ENCODE results near the gene RGS3. TPM values are rescaled to one million over a fixed set of nuclear protein-coding genes. Genes with fewer than 3 reads are reported as not detected.

The RGS3 gene
- total and polyA plus RNA-seq, 2 donors (not counting 3 experiments of a cell fraction or from before 2014, with no cell fraction given), result 356 to 416 TPM

DNA sequence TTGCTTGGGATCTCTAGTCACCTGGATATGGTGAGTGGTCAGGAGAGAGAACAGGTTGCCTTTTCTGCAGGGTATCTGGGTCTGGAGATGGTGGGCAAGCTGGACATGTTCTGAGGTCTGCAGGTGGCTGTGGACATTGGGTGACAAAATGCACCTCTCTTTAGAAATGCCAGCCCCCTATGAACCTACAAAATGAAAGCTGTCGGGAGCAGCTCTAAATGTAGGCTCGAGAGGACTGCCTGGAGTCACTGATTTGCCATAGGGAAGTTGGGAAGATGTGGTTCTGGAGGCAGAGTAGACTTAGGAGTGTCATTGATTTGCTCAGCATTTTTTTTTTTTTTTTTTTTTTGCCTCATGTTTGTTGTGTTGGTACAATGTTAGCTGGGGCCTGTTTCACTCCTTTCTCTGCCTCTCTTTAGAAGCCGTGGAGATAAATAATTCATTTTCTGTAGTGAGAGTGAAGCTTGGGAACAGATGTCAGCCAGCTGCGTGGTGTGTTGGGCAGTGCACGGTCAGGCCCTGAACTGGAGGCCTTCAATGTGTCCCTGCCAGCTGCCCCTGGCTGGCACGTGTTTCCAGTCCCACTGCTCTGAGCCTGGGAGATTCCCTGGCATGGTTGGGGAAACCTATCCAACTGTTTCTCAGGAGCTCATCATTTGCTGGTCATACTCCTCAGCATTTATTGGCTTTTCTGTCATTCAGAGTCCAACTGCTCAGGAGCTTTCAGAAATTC, 5.4 kb downstream of the RGS3 start:
- H3K27me3 ChIP-seq (ENCODE audit: control insufficient read depth in 2 of 2, insufficient read depth in 2 of 2, low read length in 2 of 2), result no peaks in the 10 kb centered on the region
- BruUV-seq (replicated peaks), result no TSS peak
- no peak overlapping the region for H3K4me3 ChIP-seq (replicated peaks in 1 of 3; ENCODE audit: insufficient read depth in 1 of 3, low read depth in 1 of 3, low read length in 3 of 3)
- no peak overlapping the region for H3K27ac ChIP-seq (ENCODE audit: insufficient read depth, low read depth, low read length)
- H3K9ac ChIP-seq (replicated peaks; ENCODE audit: extremely low read depth, insufficient read depth, low read length), result no peak overlapping the region
- no peaks in the 10 kb centered on the region for H3K9me3 ChIP-seq (replicated peaks; ENCODE audit: control insufficient read depth, insufficient read depth, low read length)
- dilution Hi-C loops (cut with MboI; ENCODE audit: extremely low pct_ligation_motif_present, low sequenced_read_pairs) (no loop called here), intact Hi-C loops (cut with micrococcal nuclease) (loop anchor here (2.0 kb wide), 1 partner anchor 16 kb away; no protein-coding TSS in a partner anchor)
- H3K36me3 ChIP-seq (ENCODE audit: control insufficient read depth in 2 of 2, extremely low read depth in 1 of 2, insufficient read depth in 2 of 2, low read length in 2 of 2), result no peaks in the 10 kb centered on the region
- FAIRE-seq (no peak), DNase-seq (ENCODE audit: low read depth, low spot score) (no peak)
- no peak for TF ChIP-seq CTCF (IDR thresholded peaks at IDR 0.05; ENCODE audit: extremely low read depth in 1 of 2, insufficient read depth in 1 of 2, low read depth in 1 of 2, low read length in 2 of 2)
- no peak for TF ChIP-seq JUN (IDR thresholded peaks at IDR 0.05; ENCODE audit: borderline replicate concordance, insufficient read depth, insufficient read length, low read depth)
- no peak for TF ChIP-seq MYC (IDR thresholded peaks at IDR 0.05; ENCODE audit: low read depth, low read length)
- TF ChIP-seq FOS (IDR thresholded peaks at IDR 0.05; ENCODE audit: borderline replicate concordance, insufficient read depth, low read length), result no peak
- no peak for TF ChIP-seq POLR2AphosphoS5 (IDR thresholded peaks at IDR 0.05; ENCODE audit: insufficient read depth, low read depth, low read length)
- TF ChIP-seq GATA2 (IDR thresholded peaks at IDR 0.05; ENCODE audit: insufficient read depth, insufficient read length, low read depth, low read length), result no peak
- TF ChIP-seq, protein P1, sequence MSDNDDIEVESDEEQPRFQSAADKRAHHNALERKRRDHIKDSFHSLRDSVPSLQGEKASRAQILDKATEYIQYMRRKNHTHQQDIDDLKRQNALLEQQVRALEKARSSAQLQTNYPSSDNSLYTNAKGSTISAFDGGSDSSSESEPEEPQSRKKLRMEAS (IDR thresholded peaks at IDR 0.05; ENCODE audit: insufficient read depth, insufficient read length), result no peak
- no peak for TF ChIP-seq POLR2A (IDR thresholded peaks at IDR 0.05; ENCODE audit: low read depth, low read length)
- no peak for TF ChIP-seq EZH2 (IDR thresholded peaks at IDR 0.05; ENCODE audit: borderline replicate concordance, low read depth, low read length, severe bottlenecking)
- no peaks in the 10 kb centered on the region for H3K9me1 ChIP-seq (replicated peaks; ENCODE audit: control insufficient read depth, extremely low read depth, insufficient read depth, low read length)
- H4K20me1 ChIP-seq (replicated peaks; ENCODE audit: control insufficient read depth, extremely low read depth, insufficient read depth, low read length), result no peaks in the 10 kb centered on the region
- H3K79me2 ChIP-seq (ENCODE audit: control insufficient read depth, insufficient read depth, low read length), result no peaks in the 10 kb centered on the region
- ChIA-PET CTCF (interaction anchor here (0.6 kb wide), 1 partner anchor 64 kb away, joined by 3 read pairs; no protein-coding TSS in a partner anchor), POLR2A (no interaction called here)
- H2AFZ ChIP-seq (ENCODE audit: low read depth, low read length), result no peak overlapping the region
- no peak overlapping the region for H3K4me2 ChIP-seq (ENCODE audit: insufficient read depth, low read length)
- no peaks in the 10 kb centered on the region for H3K4me1 ChIP-seq (ENCODE audit: control insufficient read depth, extremely low read depth, insufficient read depth, low read length)
